SH-SY5Y (cell line): ENCODE results near the gene FABP6.

Experiments used
- GATA2 ChIP-seq: IDR thresholded peaks from 2 replicates; pipeline ENCODE4 v1.6.1; 2011; ENCODE audit warnings: mild to moderate bottlenecking, low read depth, low read length
- GATA3 ChIP-seq: IDR thresholded peaks from 2 replicates; pipeline ENCODE4 v1.6.1; 2011; ENCODE audit warnings: low read depth, mild to moderate bottlenecking, low read length, moderate library complexity

Gene FABP6, protein sequence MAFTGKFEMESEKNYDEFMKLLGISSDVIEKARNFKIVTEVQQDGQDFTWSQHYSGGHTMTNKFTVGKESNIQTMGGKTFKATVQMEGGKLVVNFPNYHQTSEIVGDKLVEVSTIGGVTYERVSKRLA

DNA sequence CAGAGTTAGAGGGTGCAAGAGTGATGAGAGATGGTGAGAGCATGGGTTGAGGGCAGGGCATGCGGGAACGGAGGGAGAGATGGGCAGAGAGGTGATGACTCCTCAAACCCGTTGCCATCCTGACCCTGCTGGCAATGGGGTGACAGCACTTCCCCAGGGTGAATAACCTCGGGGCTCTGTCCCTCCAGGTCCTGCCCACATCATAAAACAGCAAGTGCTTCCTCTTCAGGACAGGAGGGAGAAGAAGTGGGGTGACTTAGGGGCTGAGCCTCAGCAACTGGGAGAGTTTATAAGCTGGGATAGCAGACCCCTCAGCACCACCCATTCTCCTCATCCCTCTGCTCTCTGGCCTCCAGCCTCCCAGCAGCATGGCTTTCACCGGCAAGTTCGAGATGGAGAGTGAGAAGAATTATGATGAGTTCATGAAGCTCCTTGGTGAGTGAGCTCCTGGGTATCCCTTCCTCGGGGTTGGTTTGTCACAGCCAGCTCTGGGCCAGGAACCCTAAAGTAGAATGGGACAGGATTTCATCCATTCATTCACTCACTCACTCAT is at the start of gene FABP6:
Gene FABP6 (plus strand): TSS at position 317 of the 553 bp plus-strand sequence. CDS start 52 bp downstream, at position 369.
- TF ChIP-seq GATA2 (no peak), GATA3 (no peak)

DNA sequence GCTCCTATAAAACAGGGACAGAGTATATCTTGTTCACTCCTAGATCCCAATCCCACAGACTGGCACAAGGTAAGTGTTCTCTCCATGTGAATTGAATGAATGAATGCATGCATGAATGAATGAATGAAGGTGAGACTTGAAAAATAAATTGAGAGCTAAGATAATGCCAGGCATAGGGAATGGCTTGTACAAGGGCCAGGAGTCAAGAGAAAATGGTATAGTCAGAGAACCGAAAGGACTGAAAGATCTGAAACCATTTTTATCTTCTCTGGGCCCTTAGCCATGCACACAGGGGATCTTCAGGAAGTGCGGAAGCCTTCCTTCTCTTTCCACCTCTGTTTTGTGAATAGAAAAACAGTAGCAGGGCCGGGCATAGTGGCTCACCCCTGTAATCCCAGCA is 48.4 kb upstream of the FABP6 start:
- TF ChIP-seq GATA2 (no peak), GATA3 (no peak)

DNA sequence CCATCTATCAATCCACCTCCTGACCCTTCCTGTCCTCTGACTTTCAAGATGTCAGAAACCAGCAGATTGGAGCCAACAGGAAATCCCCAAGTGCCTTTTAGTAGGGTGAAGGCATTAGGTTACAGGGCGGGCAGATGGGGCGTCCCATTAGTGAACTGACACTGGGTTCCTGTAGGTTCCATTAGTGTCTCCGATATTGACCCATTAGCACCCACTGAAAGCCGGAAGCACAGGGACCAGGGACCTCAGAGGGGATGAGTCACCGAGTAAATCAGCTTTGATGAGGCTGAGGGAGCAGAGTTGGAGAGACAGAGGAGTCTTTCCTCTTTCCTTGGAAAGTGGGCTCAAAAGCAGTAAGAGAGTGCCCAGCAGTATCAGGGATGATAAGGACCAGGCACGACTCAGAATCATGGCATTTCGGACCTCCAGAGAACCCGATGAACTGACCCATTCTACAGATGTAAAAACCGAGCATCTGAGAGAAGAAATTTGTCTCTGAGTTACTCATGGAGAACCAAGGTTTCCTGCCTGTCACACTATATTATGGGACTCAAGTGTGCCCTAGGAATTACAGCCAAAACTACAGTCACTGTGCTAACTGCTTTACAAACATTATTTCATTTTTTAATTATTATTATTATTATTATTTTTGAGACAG is 47.2 kb upstream of the FABP6 start:
- TF ChIP-seq GATA2: no peak
- TF ChIP-seq GATA3: no peak

DNA sequence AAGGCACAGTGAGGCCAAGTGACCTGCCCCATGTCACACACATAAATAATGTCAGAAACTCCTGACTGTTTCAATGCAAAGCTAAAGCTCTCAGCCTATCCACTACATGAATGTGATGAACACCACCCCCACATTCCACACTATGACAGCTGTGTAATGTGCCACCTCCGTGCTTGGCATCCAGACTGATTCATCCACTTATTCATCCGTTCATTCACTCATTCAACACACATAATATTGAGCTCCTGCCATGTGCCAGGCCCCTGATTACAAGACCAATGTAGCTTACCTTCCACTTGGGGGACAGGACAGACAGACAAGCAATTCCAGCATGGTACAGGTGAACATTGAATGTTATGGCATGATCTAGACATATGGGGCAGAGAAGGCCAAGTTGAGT is 46.2 kb upstream of the FABP6 start:
- TF ChIP-seq GATA3 (no peak), GATA2 (no peak)

DNA sequence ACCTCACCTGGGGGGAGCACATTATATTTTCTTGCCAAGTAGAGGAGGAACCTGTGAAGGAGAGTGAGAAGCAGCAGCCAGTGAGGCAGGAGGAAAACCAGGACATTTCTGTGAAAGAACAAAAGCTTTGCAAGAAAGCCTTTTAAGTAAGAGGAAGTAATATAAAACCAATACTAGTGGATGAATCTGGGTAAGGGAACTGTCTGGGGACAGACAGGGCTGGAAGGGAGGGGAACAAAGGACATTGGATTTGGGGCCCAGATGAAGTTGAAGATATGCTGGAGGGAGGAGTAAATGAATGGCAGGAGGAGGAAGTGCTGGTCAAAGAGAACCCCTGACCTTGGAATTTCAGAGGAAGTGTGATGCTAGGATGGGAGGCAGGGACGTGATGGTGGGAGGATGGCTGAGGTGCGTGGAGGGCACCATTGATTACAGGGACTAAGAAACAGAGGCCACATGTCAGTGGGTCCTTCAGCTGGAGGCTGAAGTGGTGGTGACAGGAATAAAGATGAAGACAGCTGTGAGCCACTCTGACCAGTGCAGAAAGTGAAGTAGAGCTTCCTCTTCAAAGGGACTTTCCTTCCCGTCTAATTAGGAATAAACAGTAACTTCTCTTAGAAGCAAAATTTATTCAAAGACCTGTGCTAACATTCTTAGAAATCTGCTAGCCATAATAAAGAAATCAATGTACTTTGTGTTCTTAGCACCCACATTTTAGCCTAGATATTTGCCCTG is 43.5 kb upstream of the FABP6 start:
- no peak for TF ChIP-seq GATA2
- TF ChIP-seq GATA3: no peak

DNA sequence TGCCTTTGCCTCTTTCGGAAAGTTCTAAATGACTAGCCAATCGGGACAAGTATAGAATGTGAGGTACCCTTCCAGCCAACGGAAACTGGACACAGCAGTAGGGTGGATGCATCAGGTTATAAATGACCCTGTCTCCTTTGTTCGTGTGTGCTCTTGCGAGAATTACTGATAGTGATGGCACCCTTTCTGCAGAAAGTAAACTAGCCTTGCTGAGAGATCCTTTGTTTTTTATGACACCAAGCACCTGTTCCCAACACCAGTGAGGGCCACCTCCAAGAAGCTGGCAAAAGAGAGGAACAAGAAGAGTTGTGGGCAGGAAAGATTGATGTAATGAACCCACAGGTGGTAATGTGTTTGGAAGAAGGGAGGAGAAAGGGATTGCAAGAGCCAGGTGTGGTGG is 42.8 kb upstream of the FABP6 start:
- TF ChIP-seq GATA2 (no peak), GATA3 (no peak)

DNA sequence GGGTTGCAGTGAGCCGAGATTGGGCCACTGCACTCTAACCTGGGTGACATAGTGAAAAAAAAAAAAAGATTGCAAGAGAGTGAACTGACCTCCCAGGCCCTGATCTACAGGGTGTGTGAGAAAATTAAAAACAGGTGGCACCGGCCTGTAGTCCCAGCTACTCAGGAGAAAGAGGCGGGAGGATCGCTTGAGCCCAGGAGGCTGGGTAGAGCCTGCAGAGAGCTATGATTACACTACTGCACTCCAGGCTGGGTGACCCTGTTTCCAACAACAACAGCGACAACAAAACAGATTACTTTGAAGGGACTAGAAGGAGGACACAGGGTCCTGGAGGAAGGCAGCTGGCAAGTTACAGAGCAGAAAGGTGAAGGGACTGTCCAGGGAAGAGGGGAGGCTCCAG is 42.2 kb upstream of the FABP6 start:
- TF ChIP-seq GATA3 (no peak), GATA2 (no peak)

DNA sequence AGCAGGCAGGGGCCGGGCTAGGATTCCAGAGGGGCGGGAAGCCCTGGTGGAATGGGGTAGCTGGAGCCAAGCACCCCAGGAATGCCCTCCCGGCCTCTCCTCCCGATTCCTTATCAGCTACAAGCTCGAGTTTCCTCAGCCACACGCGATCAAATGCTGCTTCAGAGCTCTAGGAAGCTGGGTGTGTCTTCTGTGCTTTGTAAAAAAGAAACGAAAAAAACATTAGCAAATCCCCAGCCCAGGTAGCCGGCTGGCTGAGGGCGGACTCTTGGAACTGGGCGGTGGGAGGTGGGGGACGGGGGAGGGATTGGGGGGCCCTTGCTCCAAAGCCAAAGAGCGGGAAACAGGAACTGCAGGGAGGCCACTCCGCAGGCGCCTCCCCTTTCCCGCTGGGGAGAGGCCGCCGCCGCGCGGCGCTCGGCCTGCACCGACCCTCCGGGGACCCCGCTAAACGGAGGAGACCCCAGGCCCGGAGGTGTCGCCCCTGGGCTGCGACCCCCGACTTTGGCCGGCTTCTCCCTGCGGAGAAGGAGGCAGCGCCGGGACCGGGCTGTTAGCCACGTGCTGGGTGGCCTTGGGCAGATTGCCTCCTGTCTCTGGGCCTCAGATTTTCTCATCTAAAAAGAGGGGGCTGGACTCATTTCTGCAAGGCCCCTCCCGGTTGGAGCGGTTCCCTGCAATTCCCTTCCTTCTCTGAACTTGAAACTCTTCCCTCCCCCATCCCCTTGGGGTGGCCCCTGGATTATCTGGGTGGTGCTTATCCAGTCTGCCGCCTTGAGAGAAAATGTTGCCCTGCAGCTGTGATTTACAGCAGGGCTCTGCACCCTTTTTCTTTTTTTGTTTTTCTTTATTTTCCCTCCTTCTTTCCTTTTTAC is 40.9 kb upstream of the FABP6 start:
- TF ChIP-seq GATA2 (no peak), GATA3 (no peak)

DNA sequence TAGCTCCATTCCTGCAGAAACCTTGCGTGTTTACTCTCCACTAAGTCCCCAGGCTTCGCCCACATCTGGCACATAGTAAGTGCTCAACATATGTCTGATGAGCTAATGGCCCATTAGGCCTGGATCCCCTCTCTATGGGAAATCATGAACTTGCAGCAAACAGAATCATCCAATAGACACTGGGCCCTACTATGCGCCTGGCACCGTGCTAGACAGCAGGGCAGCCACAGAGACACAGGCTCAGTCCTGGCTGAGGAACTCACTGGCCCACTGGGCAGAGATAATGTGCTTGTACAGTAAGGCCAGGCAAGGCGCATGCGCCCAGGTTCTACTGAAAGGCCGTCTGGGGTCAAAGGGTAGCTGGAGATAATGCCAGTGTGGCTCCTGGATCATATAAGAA is 36.9 kb upstream of the FABP6 start:
- TF ChIP-seq GATA3 (no peak), GATA2 (no peak)

DNA sequence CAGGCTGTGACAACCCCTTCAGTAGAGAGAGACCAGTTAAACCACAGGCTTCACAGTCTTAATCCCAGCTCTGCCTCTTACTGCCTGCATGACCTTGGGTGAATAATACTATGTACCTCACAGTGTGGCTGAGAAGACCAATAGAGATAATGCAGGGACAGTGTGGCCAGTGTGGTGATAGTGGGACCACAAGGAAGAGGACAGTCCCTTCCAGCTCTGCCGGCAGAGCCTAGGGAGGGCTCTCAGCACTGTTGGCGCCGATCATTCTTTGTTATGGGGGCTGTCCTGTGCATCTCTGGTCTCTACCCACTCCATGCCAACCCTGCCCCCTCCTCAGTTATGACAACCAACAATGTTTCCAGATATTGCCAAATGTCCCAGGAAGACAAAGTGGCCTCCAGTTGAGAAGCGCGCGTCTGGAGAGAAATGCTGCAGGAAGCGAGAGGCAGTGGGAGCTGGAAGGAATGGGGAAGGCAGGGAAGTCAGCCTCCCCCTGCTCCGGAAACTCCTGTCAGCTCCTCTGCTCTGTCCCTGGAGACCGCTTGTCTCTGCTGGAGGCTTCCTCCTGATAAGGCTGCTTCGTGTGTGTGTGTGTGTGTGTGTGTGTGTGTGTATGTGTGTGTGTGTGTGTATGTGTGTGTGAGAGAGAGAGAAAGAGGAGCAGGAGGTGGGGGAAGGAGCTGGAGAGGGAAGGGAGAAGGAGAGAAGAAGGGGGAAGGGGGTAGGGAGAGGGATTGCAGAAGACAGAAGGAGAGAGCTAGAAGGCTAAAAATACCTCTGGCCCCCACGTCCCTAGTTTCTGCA is 31.8 kb upstream of the FABP6 start:
- TF ChIP-seq GATA3: no peak
- no peak for TF ChIP-seq GATA2

DNA sequence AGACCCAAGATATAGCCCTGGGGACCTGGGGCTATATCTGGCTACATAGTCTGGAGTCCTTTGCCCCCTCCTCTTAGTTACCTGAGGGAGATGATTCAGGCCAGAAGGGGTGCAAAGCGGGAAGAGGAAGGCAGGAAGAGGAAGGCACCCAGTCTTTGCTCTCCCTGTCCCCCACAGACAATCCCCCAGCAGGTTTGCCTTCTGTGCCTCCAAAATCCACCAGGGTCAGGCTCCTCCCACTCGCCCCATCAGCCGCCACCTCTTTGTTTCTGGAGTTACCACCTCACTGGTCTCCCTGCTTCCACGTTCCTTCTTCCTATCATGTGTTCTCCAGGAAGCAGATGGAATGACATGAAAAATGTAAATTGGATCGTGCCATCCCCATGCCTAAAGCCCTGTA is 31.2 kb upstream of the FABP6 start:
- no peak for TF ChIP-seq GATA2
- no peak for TF ChIP-seq GATA3

DNA sequence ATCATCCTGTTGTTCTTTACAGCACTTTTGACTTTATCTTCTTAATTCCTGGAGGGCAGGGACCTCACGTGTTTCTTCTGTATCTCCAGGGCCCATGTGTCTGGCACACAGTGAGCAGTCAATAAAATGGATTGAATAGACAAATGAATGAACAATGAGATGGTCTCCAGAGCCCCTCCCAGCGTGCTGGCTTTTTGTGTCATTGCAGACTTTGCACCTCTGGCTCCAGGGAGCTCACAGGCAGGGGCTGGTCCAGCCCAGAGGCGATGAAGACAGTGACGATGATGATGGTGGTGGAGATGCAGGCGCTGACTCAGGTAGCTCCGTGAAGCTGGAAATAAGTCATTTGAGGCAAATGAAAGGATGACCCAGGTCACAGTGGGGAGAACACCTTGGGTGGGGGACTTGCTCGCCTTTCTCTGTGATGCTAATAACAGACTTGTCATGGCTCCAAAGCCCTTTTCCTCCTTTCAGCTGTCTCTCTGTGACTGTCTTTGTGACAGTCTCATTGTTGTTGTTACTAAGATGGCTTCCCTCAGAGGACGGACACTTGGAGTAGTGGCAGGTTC is 30.4 kb upstream of the FABP6 start:
- TF ChIP-seq GATA2: no peak
- no peak for TF ChIP-seq GATA3

DNA sequence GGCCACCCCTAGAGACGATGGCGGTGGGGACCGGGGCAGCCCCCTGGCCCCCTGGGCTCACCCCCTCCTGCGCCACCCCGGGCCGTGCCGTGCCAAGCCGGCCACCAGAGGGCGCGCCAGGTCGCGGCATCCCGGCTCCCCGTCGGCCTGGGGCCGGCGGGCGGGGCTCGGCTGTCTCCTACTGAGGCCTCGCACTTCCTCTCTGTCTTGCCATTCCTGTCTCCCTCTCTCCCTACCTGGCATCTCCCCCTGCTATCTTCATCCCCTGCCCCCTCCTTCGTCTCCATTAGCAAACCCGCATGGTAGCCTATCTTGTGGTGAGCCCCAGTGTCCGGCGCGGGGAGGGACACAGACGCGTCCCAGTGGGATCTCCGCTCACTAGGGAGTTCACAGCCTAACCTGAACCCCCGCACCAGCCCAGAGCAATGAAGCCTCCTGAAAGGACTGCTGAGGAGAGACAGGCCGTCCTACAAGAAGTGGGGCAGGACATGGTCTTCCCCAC is 29.8 kb upstream of the FABP6 start:
- TF ChIP-seq GATA3 (no peak), GATA2 (no peak)
